Prostate gland (tissue), 2 donors: Measurements from ENCODE around the gene CLDND2.

ENCODE experiments used
- CTCF ChIP-seq, 4 experiments: fragments of 200-600 bp in 2 of 4; fragments of 450-650 bp in 2 of 4; sonication (generic) in 2 of 4; IDR thresholded peaks; 1 replicate in 3 of 4; 2 replicates in 1 of 4; pipeline ENCODE4 v1.5.1; 2016 to 2019; ENCODE audit warnings: antibody characterized with exemption in 4 of 4, mild to moderate bottlenecking in 2 of 4, moderate library complexity in 2 of 4
- POLR2A ChIP-seq: fragments of 450-650 bp; IDR thresholded peaks from one replicate; pipeline ENCODE4 v1.6.1; 2016; ENCODE audit warnings: antibody characterized with exemption, mild to moderate bottlenecking

- TF ChIP-seq CTCF (IDR thresholded peaks at IDR 0.05), result no peak
- TF ChIP-seq POLR2A, result no peak
Observed at GRCh38 chr19:51402117-51402516, 33.3 kb upstream of the CLDND2 start.
